Thoracic aorta (tissue), 2 donors: ENCODE results near the gene GABBR2. TPM values are rescaled to one million over a fixed set of nuclear protein-coding genes. Genes with fewer than 3 reads are reported as not detected.

Experiments
- ATAC-seq: fragments of 150-250 bp; one replicate; pipeline ENCODE4 v1.8.0; 2017; ENCODE audit warnings: low read depth; ENCODE audit not compliant: insufficient number of reproducible peaks, low FRiP score
- DNase-seq: peaks from one replicate; pipeline ENCODE4 v3.0.0-alpha.2; 2020; ENCODE audit warnings: low spot score
- H3K27ac ChIP-seq, 2 donors: fragments of 200-600 bp; sonication (generic); 1 replicate in 1 of 2; 2 replicates in 1 of 2; pipeline ENCODE4 v1.5.1; 2016; ENCODE audit warnings: mild to moderate bottlenecking in 2 of 2, moderate library complexity in 2 of 2
- H3K27me3 ChIP-seq: fragments of 200-600 bp; sonication (generic); replicated peaks from 2 replicates; pipeline ENCODE4 v1.6.0; 2016; ENCODE audit warnings: mild to moderate bottlenecking; ENCODE audit not compliant: insufficient read depth
- H3K36me3 ChIP-seq: fragments of 200-600 bp; sonication (generic); one replicate; pipeline ENCODE4 v1.5.1; 2016
- H3K4me1 ChIP-seq, 2 donors: fragments of 200-600 bp; sonication (generic); 1 replicate in 1 of 2; 2 replicates in 1 of 2; pipeline versions ENCODE4 v1.5.1 to v1.6.0; 2016; ENCODE audit warnings: low read depth in 2 of 2, mild to moderate bottlenecking in 1 of 2; ENCODE audit not compliant: control insufficient read depth in 1 of 2
- H3K4me3 ChIP-seq: fragments of 200-600 bp; sonication (generic); 2 replicates; pipeline ENCODE4 v1.5.1; 2016; ENCODE audit warnings: mild to moderate bottlenecking
- H3K9me3 ChIP-seq: fragments of 200-600 bp; sonication (generic); 2 replicates; pipeline ENCODE4 v1.5.1; 2016
- CTCF ChIP-seq: fragments of 200-600 bp; sonication (generic); IDR thresholded peaks from one replicate; pipeline ENCODE4 v1.5.1; 2019; ENCODE audit warnings: antibody characterized with exemption
- total RNA-seq, 2 donors: library from RNA; depleted of rRNA; stranded (reverse); fragments of >200 nt; gene quantifications; one replicate each; pipeline versions ENCODE4 v1.1.0 to v1.2.3, GENCODE V29; 2016

The GABBR2 gene
- total RNA-seq, 2 donors from 2014 or later, result not detected

DNA sequence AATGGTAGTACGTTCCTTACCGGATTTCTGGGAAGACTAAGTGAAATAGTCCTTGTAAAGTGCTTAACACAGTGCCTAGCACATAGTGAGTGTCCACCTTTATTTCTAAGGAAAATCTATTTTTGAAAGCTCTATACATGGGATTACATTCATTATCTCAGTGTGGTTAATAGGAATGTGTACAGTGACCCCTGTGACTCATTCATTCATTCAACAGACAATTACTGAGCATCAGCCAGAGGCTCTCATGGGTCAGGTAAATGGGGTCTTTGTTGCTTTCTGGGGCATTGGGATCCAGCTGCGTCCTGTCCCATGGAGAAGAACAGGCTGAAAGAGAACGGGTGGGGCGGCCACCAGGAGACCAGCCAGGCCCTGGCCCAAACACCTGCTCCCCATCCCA lies 227.1 kb downstream of the GABBR2 start:
- ATAC-seq (no peak), DNase-seq (no peak)
- no peaks in the 10 kb centered on the region for H3K36me3 ChIP-seq
- no peak overlapping the region for H3K4me3 ChIP-seq
- no peaks in the 10 kb centered on the region for H3K27me3 ChIP-seq
- no peaks in the 10 kb centered on the region for H3K9me3 ChIP-seq
- no peak overlapping the region for H3K27ac ChIP-seq
- no peaks in the 10 kb centered on the region for H3K4me1 ChIP-seq
- TF ChIP-seq CTCF, result no peak

DNA sequence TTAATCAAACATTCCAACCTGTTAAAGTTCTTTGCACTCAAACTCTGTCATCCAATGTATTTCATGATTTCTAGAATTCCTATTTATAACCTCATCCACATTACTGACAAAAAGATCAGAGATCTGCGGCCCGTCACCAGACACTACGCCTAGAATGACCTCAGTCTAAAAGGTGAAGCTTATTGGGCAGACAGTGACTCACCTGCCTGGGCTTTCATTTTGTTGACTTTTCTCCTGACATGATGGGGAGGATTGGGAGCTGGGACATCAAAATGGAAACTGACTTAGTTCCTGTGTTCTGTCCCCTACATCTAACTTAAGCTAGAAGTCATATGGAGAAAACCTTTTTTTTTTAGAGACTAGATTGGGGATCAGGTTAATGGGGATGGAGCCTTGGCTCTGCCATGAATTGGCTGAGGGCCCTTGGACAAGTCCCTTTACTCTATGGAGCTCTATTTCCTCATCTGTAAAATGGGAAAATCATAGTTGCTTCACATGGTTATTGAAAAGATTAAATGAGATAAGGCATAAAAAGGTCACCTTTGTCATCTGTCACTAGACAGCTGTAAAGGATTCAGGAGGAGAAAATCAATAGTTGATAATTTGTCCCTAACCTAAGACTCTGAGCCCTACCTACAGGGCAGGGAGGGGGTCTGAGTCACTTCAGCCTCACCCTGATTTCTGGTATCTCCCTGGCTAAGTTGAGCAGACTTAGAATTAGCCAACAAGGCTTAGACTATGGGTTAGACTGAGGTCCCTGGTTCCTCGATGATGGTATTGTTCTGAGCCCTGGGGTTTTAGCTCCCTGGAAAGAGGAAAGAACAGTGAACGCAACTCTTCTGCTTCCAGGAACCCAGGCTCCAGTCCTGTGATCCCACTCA lies 228.5 kb downstream of the GABBR2 start:
- H3K9me3 ChIP-seq, result no peaks in the 10 kb centered on the region
- H3K4me1 ChIP-seq, result no peaks in the 10 kb centered on the region
- H3K36me3 ChIP-seq, result no peaks in the 10 kb centered on the region
- DNase-seq (no peak), ATAC-seq (no peak)
- H3K27me3 ChIP-seq, result no peaks in the 10 kb centered on the region
- no peak for TF ChIP-seq CTCF
- no peak overlapping the region for H3K4me3 ChIP-seq
- H3K27ac ChIP-seq, result no peak overlapping the region

- DNase-seq, result no peak
- Histone ChIP-seq H3K27me3 (no peaks in the 10 kb centered on the region), H3K4me1 (no peaks in the 10 kb centered on the region), H3K27ac (no peak overlapping the region), H3K36me3 (no peaks in the 10 kb centered on the region), H3K9me3 (no peaks in the 10 kb centered on the region), H3K4me3 (no peak overlapping the region)
- TF ChIP-seq CTCF, result no peak
- no peak for ATAC-seq
These were observed 229.3 kb downstream of the GABBR2 start for GRCh38 chr9:98479449-98479848.

- Histone ChIP-seq H3K9me3 (no peaks in the 10 kb centered on the region), H3K4me3 (no peak overlapping the region), H3K27ac (no peak overlapping the region), H3K4me1 (no peaks in the 10 kb centered on the region), H3K36me3 (no peaks in the 10 kb centered on the region), H3K27me3 (no peaks in the 10 kb centered on the region)
- ATAC-seq, result no peak
- no peak for DNase-seq
- TF ChIP-seq CTCF, result no peak
These were observed 230.9 kb downstream of the GABBR2 start for GRCh38 chr9:98477884-98478283.

DNA sequence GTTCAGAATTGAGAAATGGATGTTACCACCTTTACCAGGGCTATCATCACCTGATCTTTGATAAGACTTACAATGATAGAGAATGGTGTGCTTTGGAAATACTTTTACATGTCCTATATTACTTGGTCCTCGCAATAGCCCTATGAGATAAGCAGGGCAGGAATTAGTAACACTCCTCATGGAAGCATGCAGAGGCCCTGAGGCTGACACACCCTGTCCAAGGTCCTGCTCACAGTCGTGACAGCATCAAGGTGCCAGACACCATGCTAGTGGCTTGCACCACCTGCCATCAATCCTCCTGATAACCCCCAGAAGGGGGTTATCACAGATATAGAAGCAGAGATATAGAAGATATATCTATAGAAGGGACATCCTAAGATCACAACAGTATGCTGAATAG lies 236.5 kb downstream of the GABBR2 start:
- Histone ChIP-seq H3K4me1 (no peaks in the 10 kb centered on the region), H3K4me3 (no peak overlapping the region), H3K27ac (no peak overlapping the region), H3K36me3 (no peaks in the 10 kb centered on the region), H3K9me3 (no peaks in the 10 kb centered on the region), H3K27me3 (no peaks in the 10 kb centered on the region)
- no peak for DNase-seq
- ATAC-seq, result no peak
- TF ChIP-seq CTCF, result no peak
